CD4-positive, alpha-beta T cell treated with Interleukin-21 for 1 hour (primary cell): ENCODE data around the gene TMEM115.

Source experiments
- DNase-seq: peaks from one replicate; pipeline ENCODE4 v3.0.0-alpha.2; 2020

TMEM115 gene

GRCh38 chr3:50327943-50328691, 31.2 kb downstream of the TMEM115 start, which contains the start of gene TUSC2:
TSS of gene TUSC2 (minus strand) at chr3:50328223. CDS start at chr3:50328099, 124 bp downstream.
- DNase-seq: peak; percentile 96

GRCh38 chr3:50327129-50327528, 32.2 kb downstream of the TMEM115 start:
- DNase-seq: no peak

GRCh38 chr3:50326182-50326541, 33.2 kb downstream of the TMEM115 start:
- DNase-seq: no peak

GRCh38 chr3:50325497-50326181, 33.7 kb downstream of the TMEM115 start:
- DNase-seq: no peak

GRCh38 chr3:50325113-50325480, 34.2 kb downstream of the TMEM115 start:
- no peak for DNase-seq

GRCh38 chr3:50324351-50325112, 34.8 kb downstream of the TMEM115 start:
- DNase-seq: peak; percentile 71

- DNase-seq: no peak
These were observed 35.6 kb downstream of the TMEM115 start for GRCh38 chr3:50323614-50324199.

- DNase-seq: no peak
These were observed 36.2 kb downstream of the TMEM115 start for GRCh38 chr3:50323092-50323600.

- DNase-seq: no peak
These were observed 36.8 kb downstream of the TMEM115 start, which contains the start of gene HYAL2 for GRCh38 chr3:50322386-50323091. TSS of gene HYAL2 (minus strand) at chr3:50322745. CDS start at chr3:50320489, 2,256 bp downstream.

- DNase-seq: no peak
These were observed 37.3 kb downstream of the TMEM115 start for GRCh38 chr3:50322115-50322385.

GRCh38 chr3:50321336-50322114, 37.8 kb downstream of the TMEM115 start:
- peak; percentile 87 for DNase-seq

- DNase-seq: peak; percentile 65
These were observed 38.4 kb downstream of the TMEM115 start for GRCh38 chr3:50320853-50321335.

- DNase-seq: no peak
These were observed 39.3 kb downstream of the TMEM115 start for GRCh38 chr3:50319894-50320625.

- no peak for DNase-seq
These were observed 40.0 kb downstream of the TMEM115 start for GRCh38 chr3:50319181-50319893.

GRCh38 chr3:50318615-50319014, 40.7 kb downstream of the TMEM115 start:
- DNase-seq: no peak

- no peak for DNase-seq
These were observed 41.2 kb downstream of the TMEM115 start for GRCh38 chr3:50318163-50318562.

GRCh38 chr3:50317300-50317699, 42.0 kb downstream of the TMEM115 start:
- DNase-seq: no peak

GRCh38 chr3:50316657-50317242, 42.6 kb downstream of the TMEM115 start:
- peak; percentile 77 for DNase-seq

GRCh38 chr3:50314816-50315215, 44.5 kb downstream of the TMEM115 start:
- DNase-seq: no peak

GRCh38 chr3:50314342-50314741, 45.0 kb downstream of the TMEM115 start:
- no peak for DNase-seq
